Measurements from ENCODE around the gene FEM1B. TPM values are rescaled to one million over a fixed set of nuclear protein-coding genes. Genes with fewer than 3 reads are reported as not detected.

The FEM1B gene
- total and polyA plus RNA-seq, 2 of the 8 experiments (the other 6 are each of a cell fraction or from before 2014, with no cell fraction given) = 36.1 to 83.8 TPM

- Histone ChIP-seq H2BK120ac (replicated peaks; ENCODE audit: low read depth, low read length) (no peak overlapping the region), H3K23ac (ENCODE audit: insufficient read length) (no peak overlapping the region), H3K23me2 (ENCODE audit: low read depth, low read length) (peaks cover 16% of the 10 kb centered on the region), H3K56ac (replicated peaks; ENCODE audit: insufficient read length, low read depth, low read length) (no peak overlapping the region), H3K18ac (ENCODE audit: extremely low read depth, low read length) (peak overlapping the region; percentile 91), H3K4me1 (replicated peaks in 1 of 4; ENCODE audit: control insufficient read depth in 3 of 4, insufficient read depth in 4 of 4, low read length in 3 of 4) (peaks cover 7 to 24% (median 20%) of the 10 kb centered on the region in 4 experiments), H2AFZ (ENCODE audit: low read length) (peak overlapping the region; percentile 78), H4K8ac (ENCODE audit: extremely low read depth, insufficient read depth, low read length) (no peak overlapping the region), H3K79me1 (ENCODE audit: low read depth, low read length) (no peaks in the 10 kb centered on the region; the same call in 1 of the 2 replicates), H3K36me3 (ENCODE audit: control insufficient read depth in 2 of 4, insufficient read depth in 4 of 4, low read length in 3 of 4) (no peaks in the 10 kb centered on the region), H3K27ac (ENCODE audit: low read depth, low read length) (peak overlapping the region; percentile 94), H3K27me3 (replicated peaks in 1 of 4; ENCODE audit: control insufficient read depth in 3 of 4, extremely low read depth in 1 of 4, insufficient read depth in 3 of 4, low read length in 3 of 4) (no peaks in the 10 kb centered on the region), H2AK5ac (ENCODE audit: low read depth, low read length) (no peak overlapping the region), H3K9ac (replicated peaks in 1 of 4; ENCODE audit: extremely low read depth in 1 of 4, low read depth in 3 of 4, low read length in 3 of 4) (peak overlapping the region in 3 of 4 experiments; percentile 37 to 95 (median 67); a peak in 6 of 7 replicates), H3K4ac (replicated peaks; ENCODE audit: insufficient read length, low read depth, low read length) (peak overlapping the region; percentile 18), H2BK5ac (ENCODE audit: low read depth, low read length) (peak overlapping the region; percentile 97; the same call in 1 of the 2 replicates), H2BK15ac (ENCODE audit: low read length) (no peak overlapping the region), H3K14ac (ENCODE audit: insufficient read length) (no peak overlapping the region), H3K4me3 (ENCODE audit: extremely low read depth in 1 of 4, insufficient read depth in 2 of 4, low read depth in 3 of 4, low read length in 4 of 4) (peak overlapping the region; percentile 78 to 99 (median 89)), H3K79me2 (ENCODE audit: control insufficient read depth in 1 of 2, insufficient read depth in 2 of 2, low read length in 2 of 2) (peaks cover 17 to 35% of the 10 kb centered on the region in 2 experiments), H3K9me3 (ENCODE audit: insufficient read depth in 2 of 2, low read depth in 1 of 2, low read length in 1 of 2) (no peaks in the 10 kb centered on the region), H3K4me2 (ENCODE audit: insufficient read depth in 1 of 2, low read depth in 2 of 2, low read length in 2 of 2) (peak overlapping the region; percentile 86 to 95), H4K5ac (ENCODE audit: insufficient read length, low read depth, low read length) (peak overlapping the region; percentile 95), H4K20me1 (replicated peaks in 1 of 2; ENCODE audit: control insufficient read depth in 1 of 2, insufficient read depth in 2 of 2, low read length in 2 of 2) (peaks cover 17 to 21% of the 10 kb centered on the region in 2 experiments), H2BK20ac (ENCODE audit: low read length) (no peak overlapping the region), H4K91ac (replicated peaks; ENCODE audit: insufficient read length, low read length) (no peak overlapping the region), H2BK12ac (ENCODE audit: low read depth, low read length) (peak overlapping the region; percentile 91)
- ChIA-PET POLR2A (ENCODE audit: partially characterized antibody) (interaction anchor here (0.7 to 5.5 kb wide), 20 partner anchors 8 to 153 kb away, joined by 3 to 50 read pairs (median 9); partner anchors contain the start of gene CLN6), CTCF (ENCODE audit: partially characterized antibody) (interaction anchor here (1.2 to 10.1 kb wide), 6 partner anchors 12 to 39 kb away, joined by 3 to 72 read pairs (median 4); no protein-coding TSS in a partner anchor)
- 60% methylated on average over 3 of the region's 3 CpGs; no CpG with 5 or more reads in 1 of the 2 experiments for WGBS, 2 experiments (ENCODE audit: extremely low coverage in 1 of 2, insufficient coverage in 1 of 2, insufficient read length in 1 of 2, insufficient replicate concordance in 2 of 2, low coverage in 1 of 2, low lambda C conversion rate in 2 of 2, missing lambda C conversion rate in 1 of 2)
- FAIRE-seq (no peak), DNase-seq (ENCODE audit: low read depth in 1 of 2, low spot score in 2 of 2) (no peak)
- TF ChIP-seq RBBP5 (IDR thresholded peaks at IDR 0.05; ENCODE audit: borderline replicate concordance, low read depth, low read length) (no peak), USF2 (IDR thresholded peaks at IDR 0.05; ENCODE audit: low read length) (no peak), HDAC2 (IDR thresholded peaks at IDR 0.05; ENCODE audit: borderline replicate concordance in 1 of 2, low read depth in 2 of 2, low read length in 2 of 2) (no peak), FOSL1 (IDR thresholded peaks at IDR 0.05; ENCODE audit: insufficient read depth, low read depth, low read length) (no peak), BRCA1 (IDR thresholded peaks at IDR 0.05; ENCODE audit: low read depth, low read length) (no peak), BACH1 (IDR thresholded peaks at IDR 0.05; ENCODE audit: low read length) (no peak), BCL11A (IDR thresholded peaks at IDR 0.05; ENCODE audit: low read depth in 2 of 2, low read length in 2 of 2) (no peak), SIX5 (IDR thresholded peaks at IDR 0.05; ENCODE audit: low read depth, low read length) (no peak), SUZ12 (IDR thresholded peaks at IDR 0.05; ENCODE audit: low read length) (no peak), SP4 (IDR thresholded peaks at IDR 0.05; ENCODE audit: low read length) (no peak), SIRT6 (IDR thresholded peaks at IDR 0.05; ENCODE audit: low read length) (no peak)
Observed at GRCh38 chr15:68276668-68277067, 877 bp upstream of the FEM1B start.

Measured in H1 (cell line).